ENCODE results near the gene ACSS1.

- TF ChIP-seq CTCF (conservative IDR thresholded peaks at IDR 0.05) (no peak), ZFX (IDR thresholded peaks at IDR 0.05) (no peak)
Observed at GRCh38 chr20:24971376-24972101, 86.4 kb downstream of the ACSS1 start.
